ENCODE measurements around the gene RALGDS. TPM values are rescaled to one million over a fixed set of nuclear protein-coding genes. Genes with fewer than 3 reads are reported as not detected.

The RALGDS gene
- total RNA-seq, 1 donor from 2014 or later: 80.6 TPM

DNA sequence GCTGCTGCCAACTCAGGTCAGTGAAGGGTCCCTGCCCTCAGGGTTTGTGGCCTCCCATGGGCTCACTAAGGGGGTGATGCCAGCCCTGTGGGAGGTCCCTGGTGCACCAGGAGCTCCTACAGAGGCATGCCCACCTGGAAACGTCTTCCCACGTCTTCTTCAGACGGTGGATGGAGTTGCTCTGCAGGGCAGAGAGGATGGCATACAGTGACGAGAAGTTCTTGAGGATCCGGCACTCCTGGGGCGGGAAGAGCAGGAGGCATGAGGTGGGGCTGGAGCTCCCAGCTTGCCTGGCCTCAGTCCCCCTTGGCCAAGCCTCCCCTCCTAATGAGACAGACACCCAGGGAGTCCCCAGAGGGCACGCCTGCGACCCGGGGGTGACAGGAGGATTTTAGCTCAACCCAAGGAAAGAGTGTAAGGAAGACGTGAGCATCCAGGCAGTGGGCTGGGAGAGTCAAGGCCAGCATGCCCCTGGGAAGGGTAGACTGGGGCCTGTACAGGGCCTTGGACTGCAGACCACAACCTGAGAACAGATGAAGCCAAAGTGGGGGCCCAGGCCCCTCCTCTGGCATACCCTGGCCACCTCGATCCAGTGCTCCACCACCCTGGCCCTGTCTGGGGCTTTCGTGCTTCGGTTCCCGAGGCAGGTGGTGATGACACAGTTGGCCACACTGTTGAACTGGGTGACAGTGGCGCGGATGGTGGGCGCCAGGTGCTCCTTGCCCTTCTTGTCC, 14.4 kb downstream of the RALGDS start:
- DNase-seq (ENCODE audit: low spot score): no peak
- Mint-ChIP-seq H3K27me3 (ENCODE audit: unreplicated experiment) (no peaks in the 10 kb centered on the region), H3K9me3 (ENCODE audit: unreplicated experiment) (no peaks in the 10 kb centered on the region), H3K27ac (ENCODE audit: unreplicated experiment) (no peak overlapping the region), H3K4me1 (ENCODE audit: unreplicated experiment) (no peaks in the 10 kb centered on the region), H3K36me3 (ENCODE audit: low read depth, unreplicated experiment) (peaks cover 25% of the 10 kb centered on the region), H3K4me3 (ENCODE audit: unreplicated experiment) (no peak overlapping the region)
- no peak for TF ChIP-seq CTCF (IDR thresholded peaks at IDR 0.05; ENCODE audit: unreplicated experiment)

- no peak overlapping the region for H3K4me3 Mint-ChIP-seq (ENCODE audit: unreplicated experiment)
- H3K36me3 Mint-ChIP-seq (ENCODE audit: low read depth, unreplicated experiment): peaks cover 32% of the 10 kb centered on the region
- no peaks in the 10 kb centered on the region for H3K9me3 Mint-ChIP-seq (ENCODE audit: unreplicated experiment)
- H3K27me3 Mint-ChIP-seq (ENCODE audit: unreplicated experiment): no peaks in the 10 kb centered on the region
- no peaks in the 10 kb centered on the region for H3K4me1 Mint-ChIP-seq (ENCODE audit: unreplicated experiment)
- no peak overlapping the region for H3K27ac Mint-ChIP-seq (ENCODE audit: unreplicated experiment)
- no peak for TF ChIP-seq CTCF (IDR thresholded peaks at IDR 0.05; ENCODE audit: unreplicated experiment)
- no peak for DNase-seq (ENCODE audit: low spot score)
These were observed 15.6 kb downstream of the RALGDS start for GRCh38 chr9:133105461-133105770.

DNA sequence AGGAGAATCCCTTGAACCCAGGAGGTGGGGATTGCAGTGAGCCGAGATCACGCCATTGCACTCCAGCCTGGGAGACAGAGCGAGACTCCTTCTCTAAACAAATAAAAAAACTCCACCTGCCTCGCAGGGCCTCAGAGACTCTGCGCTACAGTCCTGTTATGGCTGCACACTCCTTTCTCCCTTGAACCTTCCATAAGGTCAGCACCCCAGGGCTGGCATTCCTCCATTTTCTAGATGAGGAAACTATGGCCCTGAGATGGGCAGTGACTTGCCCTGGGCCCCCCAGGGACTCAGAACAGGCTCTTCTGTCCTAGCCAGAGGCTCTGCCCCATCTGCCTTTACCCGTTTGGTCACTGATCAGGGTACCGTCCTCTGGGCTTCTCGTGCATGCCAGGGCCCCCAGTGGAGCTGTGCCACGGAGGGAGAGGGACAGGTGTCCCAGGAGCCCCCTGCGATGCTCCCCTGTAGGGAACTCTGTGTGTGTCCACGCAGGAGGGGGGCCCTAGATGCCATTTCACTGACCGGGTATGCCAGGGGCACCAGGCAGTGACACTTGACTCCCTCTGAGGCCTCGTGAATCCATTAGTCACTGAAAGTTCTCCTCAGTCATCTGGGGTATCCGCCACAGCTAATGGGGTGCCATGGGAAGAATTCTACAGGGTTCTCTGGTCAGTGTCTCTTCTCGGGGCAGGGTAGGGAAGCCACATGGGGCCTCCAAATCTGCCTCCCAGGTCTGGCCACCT, 16.2 kb downstream of the RALGDS start:
- H3K27me3 Mint-ChIP-seq (ENCODE audit: unreplicated experiment): no peaks in the 10 kb centered on the region
- DNase-seq (ENCODE audit: low spot score): no peak
- peak overlapping the region; percentile 24 for H3K27ac Mint-ChIP-seq (ENCODE audit: unreplicated experiment)
- TF ChIP-seq CTCF (IDR thresholded peaks at IDR 0.05; ENCODE audit: unreplicated experiment): no peak
- H3K4me3 Mint-ChIP-seq (ENCODE audit: unreplicated experiment): no peak overlapping the region
- H3K4me1 Mint-ChIP-seq (ENCODE audit: unreplicated experiment): no peaks in the 10 kb centered on the region
- H3K9me3 Mint-ChIP-seq (ENCODE audit: unreplicated experiment): no peaks in the 10 kb centered on the region
- H3K36me3 Mint-ChIP-seq (ENCODE audit: low read depth, unreplicated experiment): peaks cover 32% of the 10 kb centered on the region

DNA sequence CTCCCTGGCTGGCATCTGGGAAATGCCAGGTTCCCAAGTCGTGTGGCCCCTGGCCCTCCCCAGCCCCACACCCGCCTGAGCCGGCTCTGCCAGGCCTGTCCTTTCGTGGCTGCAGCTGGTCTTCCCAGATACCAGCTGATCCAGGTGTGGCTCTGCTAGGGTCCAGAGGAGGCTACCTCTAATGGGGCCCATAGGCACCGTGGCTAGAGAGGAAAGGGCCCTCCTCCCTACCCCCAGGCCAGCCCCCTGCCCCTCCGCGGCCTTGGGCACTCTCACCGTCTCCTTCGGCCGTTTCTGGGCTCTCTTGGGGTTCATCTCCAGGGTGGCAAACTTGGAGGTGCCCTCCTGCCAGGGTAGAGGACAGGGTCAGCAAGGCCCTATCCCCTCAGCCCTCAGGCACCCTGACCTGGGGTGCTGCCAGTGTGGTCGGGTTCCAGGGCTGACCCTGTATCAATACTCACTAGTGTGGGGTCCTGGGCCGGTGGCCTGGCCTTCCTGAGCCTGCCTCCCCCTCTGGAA, 17.0 kb downstream of the RALGDS start:
- DNase-seq (ENCODE audit: low spot score): no peak
- peaks cover 3% of the 10 kb centered on the region for H3K27me3 Mint-ChIP-seq (ENCODE audit: unreplicated experiment)
- no peak for TF ChIP-seq CTCF (IDR thresholded peaks at IDR 0.05; ENCODE audit: unreplicated experiment)
- H3K36me3 Mint-ChIP-seq (ENCODE audit: low read depth, unreplicated experiment): peaks cover 35% of the 10 kb centered on the region
- H3K9me3 Mint-ChIP-seq (ENCODE audit: unreplicated experiment): no peaks in the 10 kb centered on the region
- no peaks in the 10 kb centered on the region for H3K4me1 Mint-ChIP-seq (ENCODE audit: unreplicated experiment)
- no peak overlapping the region for H3K27ac Mint-ChIP-seq (ENCODE audit: unreplicated experiment)
- H3K4me3 Mint-ChIP-seq (ENCODE audit: unreplicated experiment): no peak overlapping the region

Measured in endothelial cell (in vitro differentiated cells).